GM23248 (cell line): ENCODE measurements around the gene NMUR1. TPM values are rescaled to one million over a fixed set of nuclear protein-coding genes. Genes with fewer than 3 reads are reported as not detected.

Source experiments
- DNase-seq: peaks from one replicate; pipeline ENCODE4 v3.0.0-alpha.2; 2015
- H2AFZ ChIP-seq: fragments of 200-600 bp; sonication (generic); 2 replicates; pipeline ENCODE4 v1.6.1; 2016; ENCODE audit warnings: antibody characterized with exemption
- H3F3A ChIP-seq: fragments of 200-600 bp; sonication (generic); 2 replicates; pipeline ENCODE4 v1.6.1; 2016; ENCODE audit warnings: mild to moderate bottlenecking, antibody characterized with exemption, mixed run types; ENCODE audit not compliant: insufficient read depth
- H3K27ac ChIP-seq: fragments of 200-600 bp; sonication (generic); 2 replicates; pipeline ENCODE4 v1.5.1; 2016; ENCODE audit warnings: mild to moderate bottlenecking
- H3K27me3 ChIP-seq: fragments of 200-600 bp; sonication (generic); replicated peaks from 2 replicates; pipeline ENCODE4 v1.6.1; 2016; ENCODE audit warnings: mild to moderate bottlenecking; ENCODE audit not compliant: insufficient read depth
- H3K36me3 ChIP-seq: fragments of 200-600 bp; sonication (generic); 2 replicates; pipeline ENCODE4 v1.6.1; 2016; ENCODE audit warnings: low read depth, mild to moderate bottlenecking
- H3K4me1 ChIP-seq: fragments of 200-600 bp; sonication (generic); 2 replicates; pipeline ENCODE4 v1.6.1; 2016; ENCODE audit warnings: mild to moderate bottlenecking; ENCODE audit not compliant: insufficient read depth
- H3K4me2 ChIP-seq: fragments of 200-600 bp; sonication (generic); one replicate; pipeline ENCODE4 v1.6.1; 2016; ENCODE audit warnings: mild to moderate bottlenecking; ENCODE audit not compliant: unreplicated experiment
- H3K4me3 ChIP-seq: fragments of 200-600 bp; sonication (generic); 2 replicates; pipeline ENCODE4 v1.5.1; 2016; ENCODE audit warnings: mild to moderate bottlenecking
- H3K79me2 ChIP-seq: fragments of 200-600 bp; sonication (generic); 2 replicates; pipeline ENCODE4 v1.6.1; 2016; ENCODE audit warnings: mild to moderate bottlenecking; ENCODE audit not compliant: insufficient read depth
- H3K9ac ChIP-seq: fragments of 200-600 bp; sonication (generic); 2 replicates; pipeline ENCODE4 v1.6.1; 2016; ENCODE audit warnings: mild to moderate bottlenecking
- H3K9me2 ChIP-seq: fragments of 200-600 bp; sonication (generic); 2 replicates; pipeline ENCODE4 v1.6.1; 2016; ENCODE audit warnings: mixed run types, mild to moderate bottlenecking, moderate library complexity; ENCODE audit not compliant: insufficient read depth
- H3K9me3 ChIP-seq: fragments of 200-600 bp; sonication (generic); one replicate; pipeline ENCODE4 v1.6.1; 2017; ENCODE audit warnings: low read depth
- H4K20me1 ChIP-seq: fragments of 200-600 bp; sonication (generic); 2 replicates; pipeline ENCODE4 v1.6.0; 2016; ENCODE audit not compliant: insufficient read depth
- EZH2 ChIP-seq: fragments of 200-600 bp; sonication (generic); IDR thresholded peaks from 2 replicates; pipeline ENCODE4 v1.6.1; 2018; ENCODE audit warnings: antibody characterized with exemption, mild to moderate bottlenecking; ENCODE audit not compliant: insufficient read depth, poor library complexity, severe bottlenecking
- EZH2phosphoT487 ChIP-seq: fragments of 200-600 bp; sonication (generic); IDR thresholded peaks from 2 replicates; pipeline ENCODE4 v1.6.1; 2018; ENCODE audit warnings: antibody characterized with exemption, moderate library complexity, mild to moderate bottlenecking, low read depth; ENCODE audit not compliant: insufficient read depth
- WGBS, 2 experiments: methylation state at CpG; one replicate each; pipeline ENCODE4 v1.1.6; 2015 to 2017; ENCODE audit warnings: low lambda C conversion rate in 2 of 2, low coverage in 1 of 2; ENCODE audit errors: missing lambda C conversion rate in 2 of 2; 5-methylcytosine and 5-hydroxymethylcytosine counted together
- in situ Hi-C: fragments of 300-500 bp; cut with MboI; formaldehyde crosslinking; loops from 2 replicates; pipeline ENCODE4 v1.15.0; 2020
- polyA plus RNA-seq: library from polyadenylated mRNA; unstranded; fragments of >200 nt; fragmentation: Nextera tagmentation; extraction: Ambion mirVana; gene quantifications from 2 replicates; pipeline ENCODE4 v1.2.1, GENCODE V29; 2016
- total RNA-seq: library from RNA; depleted of rRNA; stranded (reverse); fragments of >200 nt; shearing (Covaris generic); gene quantifications from 2 replicates; pipeline ENCODE4 v1.2.3, GENCODE V29; 2014

The NMUR1 gene
- total and polyA plus RNA-seq, 2 experiments from 2014 or later: not detected

DNA sequence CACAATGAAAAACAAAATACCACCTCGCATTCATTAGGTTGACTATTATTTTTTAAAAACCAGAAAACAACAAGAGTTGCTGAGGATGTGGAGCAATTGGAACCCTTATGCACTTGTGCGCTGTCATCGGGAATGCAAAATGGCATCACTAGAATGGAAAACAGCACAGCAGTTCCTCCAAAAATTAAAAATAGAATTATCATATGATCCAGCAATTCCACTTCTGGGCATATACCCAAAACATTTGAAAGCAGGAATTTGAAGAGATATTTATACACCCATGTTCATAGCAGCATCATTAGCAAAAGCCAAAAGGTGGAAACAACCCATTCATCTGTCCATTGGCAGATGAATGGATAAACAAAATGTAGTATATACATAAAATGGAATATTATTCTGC lies 11.9 kb upstream of the NMUR1 start:
- Histone ChIP-seq H3K9me2 (no peaks in the 10 kb centered on the region), H3K4me1 (no peaks in the 10 kb centered on the region), H3K36me3 (no peaks in the 10 kb centered on the region), H3K9me3 (no peaks in the 10 kb centered on the region), H3K4me3 (no peak overlapping the region), H3K27me3 (peaks cover 18% of the 10 kb centered on the region), H3K9ac (no peak overlapping the region), H2AFZ (no peak overlapping the region), H4K20me1 (no peaks in the 10 kb centered on the region), H3K79me2 (no peaks in the 10 kb centered on the region), H3K4me2 (no peak overlapping the region), H3K27ac (no peak overlapping the region), H3F3A (no peaks in the 10 kb centered on the region)
- 1 to 4% methylated on average over 3 of the region's 3 CpGs for WGBS, 2 experiments
- peak; percentile 19 for DNase-seq
- in situ Hi-C loops: no loop called here
- no peak for TF ChIP-seq EZH2

- Histone ChIP-seq H3K9ac (no peak overlapping the region), H3K27ac (no peak overlapping the region), H4K20me1 (no peaks in the 10 kb centered on the region), H3K9me3 (no peaks in the 10 kb centered on the region), H3K4me3 (no peak overlapping the region), H3F3A (no peaks in the 10 kb centered on the region), H3K4me2 (no peak overlapping the region), H3K9me2 (no peaks in the 10 kb centered on the region), H3K4me1 (no peaks in the 10 kb centered on the region), H2AFZ (no peak overlapping the region), H3K27me3 (peaks cover 18% of the 10 kb centered on the region), H3K36me3 (no peaks in the 10 kb centered on the region), H3K79me2 (no peaks in the 10 kb centered on the region)
- in situ Hi-C loops: no loop called here
- WGBS, 2 experiments: 27 to 29% methylated on average over 11 of the region's 11 CpGs
- DNase-seq: peak; percentile 30
- TF ChIP-seq EZH2phosphoT487 (no peak), EZH2 (no peak)
Observed at GRCh38 chr2:231541645-231542044, 11.4 kb upstream of the NMUR1 start.

DNA sequence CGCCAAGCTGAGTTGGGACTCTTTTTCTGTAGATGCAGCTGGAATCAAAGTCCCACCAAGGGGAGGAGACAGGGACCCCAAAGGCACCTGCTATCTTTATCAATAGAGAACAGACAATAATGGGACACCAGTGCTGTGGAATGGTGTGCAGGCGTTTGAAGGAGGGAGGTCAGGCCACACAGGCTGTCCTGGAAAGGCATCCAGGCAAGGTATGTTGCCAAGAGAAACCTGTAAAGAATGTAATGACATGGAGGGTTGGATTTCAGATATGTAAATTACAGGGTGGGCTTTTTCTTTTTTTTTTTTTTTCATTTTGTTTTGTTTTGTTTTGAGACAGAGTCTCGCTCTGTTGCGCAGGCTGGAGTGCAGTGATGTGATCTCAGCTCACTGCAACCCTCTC lies 9.7 kb upstream of the NMUR1 start:
- Histone ChIP-seq H2AFZ (no peak overlapping the region), H3F3A (no peaks in the 10 kb centered on the region), H3K27ac (no peak overlapping the region), H3K79me2 (no peaks in the 10 kb centered on the region), H4K20me1 (no peaks in the 10 kb centered on the region), H3K4me3 (no peak overlapping the region), H3K4me1 (no peaks in the 10 kb centered on the region), H3K9ac (no peak overlapping the region), H3K9me2 (no peaks in the 10 kb centered on the region), H3K4me2 (no peak overlapping the region), H3K9me3 (no peaks in the 10 kb centered on the region), H3K27me3 (peaks cover 18% of the 10 kb centered on the region), H3K36me3 (no peaks in the 10 kb centered on the region)
- TF ChIP-seq EZH2 (no peak), EZH2phosphoT487 (no peak)
- in situ Hi-C loops: no loop called here
- no peak for DNase-seq
- WGBS, 2 experiments: 48 to 66% methylated on average over 4 of the region's 4 CpGs

DNA sequence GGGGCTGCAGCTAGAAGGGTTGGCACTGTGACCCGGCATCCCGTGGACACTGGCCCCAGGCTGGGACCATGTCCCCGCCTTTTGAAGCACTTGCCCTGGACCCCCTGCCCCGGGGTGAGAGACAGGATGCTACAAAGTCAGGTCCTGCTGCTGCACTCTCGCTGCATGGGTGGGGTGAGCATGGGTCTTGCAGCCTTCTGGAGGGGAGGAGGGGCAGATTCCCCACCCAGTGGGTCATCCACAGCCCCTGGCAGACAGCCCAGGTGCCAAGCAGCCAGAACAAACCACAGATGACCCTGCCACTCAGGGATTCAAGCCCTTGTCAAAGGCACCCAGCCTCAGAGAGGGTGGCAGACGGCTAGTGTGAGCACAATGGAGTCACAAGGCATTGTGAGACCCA lies 5.7 kb upstream of the NMUR1 start:
- 69 to 75% methylated on average over 6 of the region's 6 CpGs for WGBS, 2 experiments
- Histone ChIP-seq H3K9me2 (no peaks in the 10 kb centered on the region), H3K4me3 (no peak overlapping the region), H3K27ac (no peak overlapping the region), H3K4me2 (no peak overlapping the region), H3F3A (no peaks in the 10 kb centered on the region), H3K36me3 (no peaks in the 10 kb centered on the region), H3K27me3 (peaks cover 8% of the 10 kb centered on the region), H3K9me3 (no peaks in the 10 kb centered on the region), H4K20me1 (no peaks in the 10 kb centered on the region), H2AFZ (no peak overlapping the region), H3K4me1 (no peaks in the 10 kb centered on the region), H3K9ac (no peak overlapping the region), H3K79me2 (no peaks in the 10 kb centered on the region)
- DNase-seq: no peak
- in situ Hi-C loops: no loop called here
- TF ChIP-seq EZH2phosphoT487 (no peak), EZH2 (no peak)

GRCh38 chr2:231533777-231534125 lies 3.5 kb upstream of the NMUR1 start:
- H3K36me3 ChIP-seq: no peaks in the 10 kb centered on the region
- H4K20me1 ChIP-seq: no peaks in the 10 kb centered on the region
- H3K27ac ChIP-seq: no peak overlapping the region
- H3F3A ChIP-seq: no peaks in the 10 kb centered on the region
- no peaks in the 10 kb centered on the region for H3K9me3 ChIP-seq
- H3K4me1 ChIP-seq: no peaks in the 10 kb centered on the region
- H3K4me2 ChIP-seq: no peak overlapping the region
- peaks cover 12% of the 10 kb centered on the region for H3K27me3 ChIP-seq
- H3K4me3 ChIP-seq: no peak overlapping the region
- H3K9ac ChIP-seq: no peak overlapping the region
- H3K79me2 ChIP-seq: no peaks in the 10 kb centered on the region
- in situ Hi-C loops: no loop called here
- no peaks in the 10 kb centered on the region for H3K9me2 ChIP-seq
- TF ChIP-seq EZH2phosphoT487 (no peak), EZH2 (no peak)
- DNase-seq: no peak
- 84% methylated on average over 7 of the region's 7 CpGs for WGBS, 2 experiments
- H2AFZ ChIP-seq: no peak overlapping the region
